ENCODE results near the gene KNOP1. TPM values are rescaled to one million over a fixed set of nuclear protein-coding genes. Genes with fewer than 3 reads are reported as not detected.
A peak's percentile ranks its signal among the peaks of the same experiment; 100 is the strongest.

Gene KNOP1
- total RNA-seq, 1 experiment from 2014 or later = 65.0 TPM

GRCh38 chr16:19697756-19698318, 20.2 kb downstream of the KNOP1 start:
- H3K27me3 ChIP-seq (replicated peaks; ENCODE audit: insufficient read depth, low read depth, low read length, poor library complexity) = no peaks in the 10 kb centered on the region
- no peak overlapping the region for H3K27ac ChIP-seq (ENCODE audit: low read depth, low read length, poor library complexity, severe bottlenecking)
- BruUV-seq (replicated peaks) = no TSS peak
- H3K4me1 ChIP-seq (ENCODE audit: insufficient read depth, low read length, poor library complexity, severe bottlenecking) = peaks cover 7% of the 10 kb centered on the region
- intact Hi-C loops (cut with micrococcal nuclease; ENCODE audit: unreplicated experiment) = loop anchor here (2.0 kb wide), 1 partner anchor 19 kb away; no protein-coding TSS in a partner anchor
- DNase-seq (ENCODE audit: low spot score) = no peak
- no peaks in the 10 kb centered on the region for H3K9me3 ChIP-seq (ENCODE audit: low read depth, low read length, poor library complexity, severe bottlenecking)
- TF ChIP-seq CTCF (conservative IDR thresholded peaks at IDR 0.05; ENCODE audit: low read depth, low read length) = no peak
- TF ChIP-seq EZH2 (IDR thresholded peaks at IDR 0.05; ENCODE audit: borderline replicate concordance, low read depth, low read length, poor library complexity, severe bottlenecking) = no peak
- no peak overlapping the region for H3K4me3 ChIP-seq (ENCODE audit: low read depth, low read length, poor library complexity, severe bottlenecking)
- POLR2A ChIA-PET (ENCODE audit: low non-redundant PET) = no interaction called here
- H3K36me3 ChIP-seq (ENCODE audit: insufficient read depth, low read length, poor library complexity, severe bottlenecking) = peaks cover 39% of the 10 kb centered on the region
- CTCF ChIA-PET = no interaction called here

GRCh38 chr16:19696961-19697360, 21.1 kb downstream of the KNOP1 start:
- peaks cover 32% of the 10 kb centered on the region for H3K36me3 ChIP-seq (ENCODE audit: insufficient read depth, low read length, poor library complexity, severe bottlenecking)
- BruUV-seq (replicated peaks) = no TSS peak
- no peak overlapping the region for H3K27ac ChIP-seq (ENCODE audit: low read depth, low read length, poor library complexity, severe bottlenecking)
- ChIA-PET POLR2A (ENCODE audit: low non-redundant PET) (no interaction called here), CTCF (no interaction called here)
- intact Hi-C loops (cut with micrococcal nuclease; ENCODE audit: unreplicated experiment) = loop anchor here (2.0 kb wide), 1 partner anchor 20 kb away; no protein-coding TSS in a partner anchor
- H3K4me3 ChIP-seq (ENCODE audit: low read depth, low read length, poor library complexity, severe bottlenecking) = no peak overlapping the region
- TF ChIP-seq EZH2 (IDR thresholded peaks at IDR 0.05; ENCODE audit: borderline replicate concordance, low read depth, low read length, poor library complexity, severe bottlenecking) (no peak), CTCF (conservative IDR thresholded peaks at IDR 0.05; ENCODE audit: low read depth, low read length) (no peak)
- DNase-seq (ENCODE audit: low spot score) = no peak
- no peaks in the 10 kb centered on the region for H3K27me3 ChIP-seq (replicated peaks; ENCODE audit: insufficient read depth, low read depth, low read length, poor library complexity)
- peaks cover 7% of the 10 kb centered on the region for H3K4me1 ChIP-seq (ENCODE audit: insufficient read depth, low read length, poor library complexity, severe bottlenecking)
- H3K9me3 ChIP-seq (ENCODE audit: low read depth, low read length, poor library complexity, severe bottlenecking) = no peaks in the 10 kb centered on the region

- no peaks in the 10 kb centered on the region for H3K27me3 ChIP-seq (replicated peaks; ENCODE audit: insufficient read depth, low read depth, low read length, poor library complexity)
- intact Hi-C loops (cut with micrococcal nuclease; ENCODE audit: unreplicated experiment) = loop anchor here (2.0 kb wide), 1 partner anchor 20 kb away; no protein-coding TSS in a partner anchor
- H3K4me3 ChIP-seq (ENCODE audit: low read depth, low read length, poor library complexity, severe bottlenecking) = no peak overlapping the region
- TF ChIP-seq EZH2 (IDR thresholded peaks at IDR 0.05; ENCODE audit: borderline replicate concordance, low read depth, low read length, poor library complexity, severe bottlenecking) (no peak), CTCF (conservative IDR thresholded peaks at IDR 0.05; ENCODE audit: low read depth, low read length) (no peak)
- no peaks in the 10 kb centered on the region for H3K9me3 ChIP-seq (ENCODE audit: low read depth, low read length, poor library complexity, severe bottlenecking)
- DNase-seq (ENCODE audit: low spot score) = peak; percentile 61
- H3K27ac ChIP-seq (ENCODE audit: low read depth, low read length, poor library complexity, severe bottlenecking) = no peak overlapping the region
- H3K4me1 ChIP-seq (ENCODE audit: insufficient read depth, low read length, poor library complexity, severe bottlenecking) = peaks cover 7% of the 10 kb centered on the region
- BruUV-seq (replicated peaks) = no TSS peak
- ChIA-PET POLR2A (ENCODE audit: low non-redundant PET) (no interaction called here), CTCF (interaction anchor here (0.9 kb wide), 1 partner anchor 190 kb away, joined by 3 read pairs; no protein-coding TSS in a partner anchor)
- H3K36me3 ChIP-seq (ENCODE audit: insufficient read depth, low read length, poor library complexity, severe bottlenecking) = peaks cover 29% of the 10 kb centered on the region
These were observed 21.7 kb downstream of the KNOP1 start for GRCh38 chr16:19696328-19696727.

All from A673 (cell line).